Smooth muscle cell (in vitro differentiated cells): Measurements from ENCODE around the gene ADRA1B. TPM values are rescaled to one million over a fixed set of nuclear protein-coding genes. Genes with fewer than 3 reads are reported as not detected.
A peak's percentile ranks its signal among the peaks of the same experiment; 100 is the strongest.

Experiments used
- DNase-seq: peaks from one replicate; lab custom pipeline; 2025; ENCODE audit not compliant: unreplicated experiment; lab: John Stamatoyannopoulos, UW
- H2AFZ ChIP-seq: fragments of 200-600 bp; sonication (generic); 2 replicates; pipeline ENCODE4 v1.6.0; 2016; ENCODE audit warnings: antibody characterized with exemption, low read depth, mild to moderate bottlenecking
- H3F3A ChIP-seq: fragments of 200-600 bp; sonication (generic); 2 replicates; pipeline ENCODE4 v1.6.0; 2017; ENCODE audit warnings: antibody characterized with exemption, low read depth
- H3K27ac ChIP-seq: fragments of 200-600 bp; sonication (generic); 2 replicates; pipeline ENCODE4 v1.5.1; 2016; ENCODE audit warnings: low read depth, mild to moderate bottlenecking
- H3K27me3 ChIP-seq: fragments of 200-600 bp; sonication (generic); 2 replicates; pipeline ENCODE4 v1.6.1; 2016; ENCODE audit warnings: low read depth, mild to moderate bottlenecking
- H3K36me3 ChIP-seq: fragments of 200-600 bp; sonication (generic); 2 replicates; pipeline ENCODE4 v1.5.1; 2016; ENCODE audit warnings: low read depth
- H3K4me1 ChIP-seq: fragments of 200-600 bp; sonication (generic); 2 replicates; pipeline ENCODE4 v1.5.1; 2016; ENCODE audit warnings: low read depth
- H3K4me2 ChIP-seq: fragments of 200-600 bp; sonication (generic); 2 replicates; pipeline ENCODE4 v1.6.0; 2016; ENCODE audit warnings: mild to moderate bottlenecking
- H3K4me3 ChIP-seq: fragments of 200-600 bp; sonication (generic); 2 replicates; pipeline ENCODE4 v1.5.1; 2016; ENCODE audit warnings: mild to moderate bottlenecking
- H3K79me2 ChIP-seq: fragments of 200-600 bp; sonication (generic); 2 replicates; pipeline ENCODE4 v1.6.0; 2016; ENCODE audit warnings: low read depth, mild to moderate bottlenecking
- H3K9ac ChIP-seq: fragments of 200-600 bp; sonication (generic); 2 replicates; pipeline ENCODE4 v1.6.0; 2016; ENCODE audit warnings: low read depth
- H3K9me3 ChIP-seq: fragments of 200-600 bp; sonication (generic); replicated peaks from 2 replicates; pipeline ENCODE4 v1.5.1; 2016; ENCODE audit warnings: low read depth
- H4K20me1 ChIP-seq: fragments of 200-600 bp; sonication (generic); 2 replicates; pipeline ENCODE4 v1.6.0; 2016; ENCODE audit warnings: low read depth
- WGBS: methylation state at CpG from one replicate; pipeline ENCODE4 v1.1.7; 2016; ENCODE audit warnings: low lambda C conversion rate; 5-methylcytosine and 5-hydroxymethylcytosine counted together
- polyA plus RNA-seq: library from polyadenylated mRNA; unstranded; fragments of >200 nt; fragmentation: Nextera tagmentation; extraction: Ambion mirVana; gene quantifications from 2 replicates; pipeline ENCODE4 v1.2.1, GENCODE V29; 2016
- total RNA-seq: library from RNA; depleted of rRNA; stranded (reverse); fragments of >200 nt; gene quantifications from 2 replicates; pipeline ENCODE4 v1.2.3, GENCODE V29; 2014
- TF ChIP-seq, protein P1 (sequence below): fragments of 200-600 bp; sonication (generic); IDR thresholded peaks from 2 replicates; pipeline ENCODE4 v1.5.1; 2017; ENCODE audit warnings: borderline replicate concordance, mild to moderate bottlenecking, antibody characterized with exemption; ENCODE audit not compliant: insufficient read depth, poor library complexity, severe bottlenecking

Gene ADRA1B
- total and polyA plus RNA-seq, 2 experiments from 2014 or later = 0.34 to 0.36 TPM

DNA sequence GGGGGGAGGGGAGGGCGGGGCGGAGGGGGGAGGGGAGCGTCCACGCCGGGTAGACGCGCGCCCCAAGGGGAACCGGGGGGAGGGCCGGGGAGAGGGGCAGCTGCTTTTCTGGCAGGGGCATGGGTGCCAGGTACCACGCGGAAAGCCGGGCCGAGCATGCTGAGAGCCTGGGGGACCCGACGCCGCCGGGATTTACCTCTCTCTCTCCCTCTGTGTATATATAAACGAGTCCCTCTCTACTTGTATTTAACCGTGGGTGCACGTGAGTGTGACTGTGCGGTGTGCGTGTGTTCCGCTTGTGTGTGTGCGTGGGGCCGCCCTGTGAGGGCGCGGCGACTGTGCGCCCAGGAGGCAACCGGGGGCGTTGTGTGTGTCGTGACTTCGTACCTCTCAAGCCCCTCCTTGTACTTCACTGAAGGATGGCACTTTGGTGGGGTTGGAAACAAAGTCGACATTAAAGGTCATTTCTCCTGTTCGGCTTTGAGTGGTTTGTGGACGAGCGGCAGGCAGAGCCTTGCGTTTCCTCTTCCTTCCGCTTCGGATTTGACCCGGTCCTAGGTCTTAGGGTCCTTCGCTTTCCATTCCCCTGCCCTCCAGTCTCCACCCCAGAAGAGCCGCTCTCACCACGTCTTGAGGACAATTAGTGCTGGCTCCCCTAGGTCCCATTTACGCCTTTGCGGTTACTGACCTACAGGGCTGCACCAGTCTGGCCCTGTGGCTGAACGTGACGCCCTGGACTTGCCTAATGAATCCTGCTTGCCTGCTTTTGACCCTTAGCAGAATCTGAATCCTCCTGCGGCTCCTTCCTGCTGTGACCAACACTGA, 56.5 kb downstream of the ADRA1B start:
- H2AFZ ChIP-seq = no peak overlapping the region
- H3K4me3 ChIP-seq = peak overlapping the region; percentile 47
- H3K9ac ChIP-seq = no peak overlapping the region
- peaks cover 53% of the 10 kb centered on the region for H3K27me3 ChIP-seq
- no peaks in the 10 kb centered on the region for H3K9me3 ChIP-seq
- no peaks in the 10 kb centered on the region for H3K36me3 ChIP-seq
- DNase-seq = no peak
- TF ChIP-seq, protein P1, sequence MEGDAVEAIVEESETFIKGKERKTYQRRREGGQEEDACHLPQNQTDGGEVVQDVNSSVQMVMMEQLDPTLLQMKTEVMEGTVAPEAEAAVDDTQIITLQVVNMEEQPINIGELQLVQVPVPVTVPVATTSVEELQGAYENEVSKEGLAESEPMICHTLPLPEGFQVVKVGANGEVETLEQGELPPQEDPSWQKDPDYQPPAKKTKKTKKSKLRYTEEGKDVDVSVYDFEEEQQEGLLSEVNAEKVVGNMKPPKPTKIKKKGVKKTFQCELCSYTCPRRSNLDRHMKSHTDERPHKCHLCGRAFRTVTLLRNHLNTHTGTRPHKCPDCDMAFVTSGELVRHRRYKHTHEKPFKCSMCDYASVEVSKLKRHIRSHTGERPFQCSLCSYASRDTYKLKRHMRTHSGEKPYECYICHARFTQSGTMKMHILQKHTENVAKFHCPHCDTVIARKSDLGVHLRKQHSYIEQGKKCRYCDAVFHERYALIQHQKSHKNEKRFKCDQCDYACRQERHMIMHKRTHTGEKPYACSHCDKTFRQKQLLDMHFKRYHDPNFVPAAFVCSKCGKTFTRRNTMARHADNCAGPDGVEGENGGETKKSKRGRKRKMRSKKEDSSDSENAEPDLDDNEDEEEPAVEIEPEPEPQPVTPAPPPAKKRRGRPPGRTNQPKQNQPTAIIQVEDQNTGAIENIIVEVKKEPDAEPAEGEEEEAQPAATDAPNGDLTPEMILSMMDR = no peak
- no peaks in the 10 kb centered on the region for H4K20me1 ChIP-seq
- H3K79me2 ChIP-seq = no peaks in the 10 kb centered on the region
- peak overlapping the region; percentile 88 for H3K4me2 ChIP-seq
- no peaks in the 10 kb centered on the region for H3K4me1 ChIP-seq
- peaks cover 5% of the 10 kb centered on the region for H3F3A ChIP-seq
- no peak overlapping the region for H3K27ac ChIP-seq
- WGBS = 63% methylated on average over 43 of the region's 50 CpGs

DNA sequence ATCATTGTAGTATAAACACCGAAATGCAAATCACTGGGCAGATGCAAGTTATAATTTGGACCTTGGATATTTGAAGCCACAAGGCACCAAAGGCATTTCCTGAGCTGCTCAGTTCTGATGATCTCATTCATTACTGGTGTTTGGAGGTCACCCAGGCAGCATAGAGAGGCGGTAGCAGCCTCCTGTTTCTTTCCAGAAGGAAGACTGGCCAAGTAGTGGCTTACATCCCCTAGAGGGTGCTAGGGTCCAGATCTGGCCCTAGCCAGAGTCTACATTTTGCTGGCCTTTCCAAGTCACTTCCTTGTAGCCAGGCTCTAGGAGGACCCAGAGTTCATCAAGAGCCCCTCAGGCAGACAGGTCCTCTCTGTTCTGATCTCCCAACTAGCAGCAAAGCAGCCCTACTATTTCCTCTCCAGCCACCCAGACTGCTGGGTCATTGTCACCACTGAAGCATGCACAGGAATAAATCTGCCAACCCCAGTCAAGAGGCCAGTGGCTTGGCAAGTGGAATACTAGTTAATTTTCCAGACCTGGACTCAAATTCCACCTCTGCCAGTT, 59.3 kb downstream of the ADRA1B start:
- peaks cover 9% of the 10 kb centered on the region for H3F3A ChIP-seq
- H2AFZ ChIP-seq = no peak overlapping the region
- H4K20me1 ChIP-seq = no peaks in the 10 kb centered on the region
- peaks cover 50% of the 10 kb centered on the region for H3K27me3 ChIP-seq
- TF ChIP-seq, protein P1 = peak; percentile 27
- H3K27ac ChIP-seq = peak overlapping the region; percentile 45
- H3K4me2 ChIP-seq = peak overlapping the region; percentile 20
- H3K36me3 ChIP-seq = no peaks in the 10 kb centered on the region
- no peak overlapping the region for H3K9ac ChIP-seq
- no peak overlapping the region for H3K4me3 ChIP-seq
- H3K9me3 ChIP-seq = no peaks in the 10 kb centered on the region
- no peaks in the 10 kb centered on the region for H3K79me2 ChIP-seq
- 16% methylated on average over 2 of the region's 2 CpGs for WGBS
- no peak for DNase-seq
- H3K4me1 ChIP-seq = no peaks in the 10 kb centered on the region

DNA sequence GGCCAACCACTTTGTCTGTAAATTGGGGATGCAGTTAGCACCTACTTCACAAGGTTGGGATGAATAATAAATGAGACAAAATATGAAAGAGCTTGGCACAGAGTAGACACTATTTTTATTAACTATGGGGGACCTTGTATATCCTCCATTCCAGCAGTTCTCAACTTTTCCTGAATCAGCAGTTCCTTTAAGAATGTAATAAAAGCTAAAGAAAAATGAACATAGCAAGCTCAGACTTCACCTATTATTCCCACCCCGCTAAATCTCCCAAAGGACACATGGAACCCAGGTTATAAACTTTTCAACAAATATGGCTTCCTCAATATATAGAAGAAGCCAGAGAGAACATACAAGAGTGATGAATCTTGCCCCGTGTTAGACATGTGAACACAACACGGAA, 60.6 kb downstream of the ADRA1B start:
- Histone ChIP-seq H3K27me3 (peaks cover 41% of the 10 kb centered on the region), H3F3A (peaks cover 9% of the 10 kb centered on the region), H3K79me2 (no peaks in the 10 kb centered on the region), H2AFZ (no peak overlapping the region), H3K9me3 (no peaks in the 10 kb centered on the region), H3K36me3 (no peaks in the 10 kb centered on the region), H3K27ac (no peak overlapping the region), H3K9ac (no peak overlapping the region), H3K4me2 (no peak overlapping the region), H3K4me3 (no peak overlapping the region), H3K4me1 (no peaks in the 10 kb centered on the region), H4K20me1 (no peaks in the 10 kb centered on the region)
- no peak for DNase-seq
- 98% methylated on average over 3 of the region's 3 CpGs for WGBS
- TF ChIP-seq, protein P1 = no peak
